HG03571 (cell line): ENCODE data around the gene DMWD.
A peak's percentile ranks its signal among the peaks of the same experiment; 100 is the strongest.

ENCODE experiments used
- ATAC-seq: cut with Tn5 transposase; IDR thresholded peaks from one replicate; pipeline ENCODE4 v1.9.1; 2021; ENCODE audit not compliant: unreplicated experiment

DMWD gene

GRCh38 chr19:45771311-45771933 is 21.2 kb downstream of the DMWD start:
- no peak for ATAC-seq

GRCh38 chr19:45770192-45771101 is 22.2 kb downstream of the DMWD start:
- peak; percentile 47 for ATAC-seq

GRCh38 chr19:45769821-45770191 is 22.8 kb downstream of the DMWD start:
- no peak for ATAC-seq

GRCh38 chr19:45768984-45769782 is 23.5 kb downstream of the DMWD start, which contains the start of gene SIX5:
Gene SIX5 (minus strand): TSS chr19:45769252. CDS start chr19:45768844, 408 bp downstream.
- peak; percentile 55 for ATAC-seq

- no peak for ATAC-seq
These were observed 24.0 kb downstream of the DMWD start for GRCh38 chr19:45768655-45768983.

- ATAC-seq, result no peak
These were observed 24.6 kb downstream of the DMWD start for GRCh38 chr19:45767881-45768654.

GRCh38 chr19:45767410-45767880 is 25.2 kb downstream of the DMWD start:
- ATAC-seq, result no peak

GRCh38 chr19:45766869-45767346 is 25.7 kb downstream of the DMWD start:
- ATAC-seq, result no peak

- ATAC-seq, result no peak
These were observed 26.3 kb downstream of the DMWD start for GRCh38 chr19:45766296-45766868.

GRCh38 chr19:45765702-45766295 is 26.8 kb downstream of the DMWD start:
- no peak for ATAC-seq

- ATAC-seq, result no peak
These were observed 27.5 kb downstream of the DMWD start for GRCh38 chr19:45764945-45765701.

- ATAC-seq, result no peak
These were observed 28.2 kb downstream of the DMWD start for GRCh38 chr19:45764475-45764874.

GRCh38 chr19:45763691-45764294 is 28.9 kb downstream of the DMWD start:
- ATAC-seq, result no peak

- ATAC-seq, result no peak
These were observed 29.6 kb downstream of the DMWD start for GRCh38 chr19:45762870-45763631.

GRCh38 chr19:45761714-45762113 is 30.9 kb downstream of the DMWD start:
- ATAC-seq, result no peak

- ATAC-seq, result no peak
These were observed 33.7 kb downstream of the DMWD start for GRCh38 chr19:45758921-45759320.

GRCh38 chr19:45757695-45758094 is 35.0 kb downstream of the DMWD start:
- no peak for ATAC-seq

- ATAC-seq, result no peak
These were observed 38.3 kb downstream of the DMWD start for GRCh38 chr19:45754323-45754722.
